Endothelial cell of umbilical vein (primary cell): ENCODE data around the gene ATP1B2.

Source experiments
- EZH2 ChIP-seq: IDR thresholded peaks from 2 replicates; pipeline ENCODE4 v1.6.1; 2012; ENCODE audit warnings: borderline replicate concordance, low read depth, mild to moderate bottlenecking, moderate library complexity, low read length, inconsistent platforms; ENCODE audit not compliant: severe bottlenecking
- GATA2 ChIP-seq: IDR thresholded peaks from 2 replicates; pipeline ENCODE4 v1.7.0; 2011; ENCODE audit warnings: low read depth, mild to moderate bottlenecking, moderate library complexity, mixed read lengths, low read length; ENCODE audit not compliant: insufficient read length, insufficient read depth
- JUN ChIP-seq: IDR thresholded peaks from 2 replicates; pipeline ENCODE4 v1.6.1; 2011; ENCODE audit warnings: borderline replicate concordance, low read depth; ENCODE audit not compliant: insufficient read length, insufficient read depth
- MYC ChIP-seq: IDR thresholded peaks from one replicate; pipeline ENCODE4 v1.6.1; 2011; ENCODE audit warnings: mild to moderate bottlenecking, low read depth, low read length
- POLR2A ChIP-seq: IDR thresholded peaks from 2 replicates; pipeline ENCODE4 v1.6.1; 2012; ENCODE audit warnings: low read depth, mild to moderate bottlenecking, control low read depth, low read length
- POLR2AphosphoS5 ChIP-seq: IDR thresholded peaks from 2 replicates; pipeline ENCODE4 v1.6.1; 2012; ENCODE audit warnings: low read depth, mild to moderate bottlenecking, control low read depth, low read length, moderate library complexity; ENCODE audit not compliant: insufficient read depth
- TF ChIP-seq, protein P1 (sequence below), 2 donors: IDR thresholded peaks; 1 replicate in 1 of 2; 2 replicates in 1 of 2; pipeline ENCODE4 v1.5.1; 2011; ENCODE audit warnings: low read length in 2 of 2, mild to moderate bottlenecking in 2 of 2, moderate library complexity in 2 of 2, control low read depth in 1 of 2, inconsistent platforms in 1 of 2, low read depth in 1 of 2; ENCODE audit not compliant: insufficient read depth in 1 of 2; ENCODE audit errors: extremely low read depth in 1 of 2
- TF ChIP-seq, protein P2 (sequence below): IDR thresholded peaks from 2 replicates; pipeline ENCODE4 v1.6.1; 2011; ENCODE audit not compliant: insufficient read depth, insufficient read length

DNA sequence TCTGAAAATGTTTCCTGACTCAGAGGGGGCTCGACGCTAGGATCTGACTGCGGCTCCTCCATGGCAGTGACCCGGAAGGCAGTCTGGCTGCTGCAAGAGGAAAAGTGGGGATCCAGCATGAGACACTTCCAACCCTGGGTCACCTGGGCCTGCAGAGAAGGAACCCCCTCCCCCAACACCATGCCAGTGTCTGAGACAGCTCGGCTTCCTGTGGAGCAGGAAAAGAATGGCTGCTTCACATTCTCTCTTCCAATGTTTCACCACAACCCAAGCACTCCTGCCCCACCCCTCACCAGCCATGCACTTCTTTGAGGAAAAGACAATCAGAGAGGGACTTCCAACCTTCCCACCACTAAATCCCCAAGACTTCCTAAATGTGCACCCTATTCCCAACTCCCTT, 25.8 kb downstream of the ATP1B2 start:
- TF ChIP-seq, protein P1, sequence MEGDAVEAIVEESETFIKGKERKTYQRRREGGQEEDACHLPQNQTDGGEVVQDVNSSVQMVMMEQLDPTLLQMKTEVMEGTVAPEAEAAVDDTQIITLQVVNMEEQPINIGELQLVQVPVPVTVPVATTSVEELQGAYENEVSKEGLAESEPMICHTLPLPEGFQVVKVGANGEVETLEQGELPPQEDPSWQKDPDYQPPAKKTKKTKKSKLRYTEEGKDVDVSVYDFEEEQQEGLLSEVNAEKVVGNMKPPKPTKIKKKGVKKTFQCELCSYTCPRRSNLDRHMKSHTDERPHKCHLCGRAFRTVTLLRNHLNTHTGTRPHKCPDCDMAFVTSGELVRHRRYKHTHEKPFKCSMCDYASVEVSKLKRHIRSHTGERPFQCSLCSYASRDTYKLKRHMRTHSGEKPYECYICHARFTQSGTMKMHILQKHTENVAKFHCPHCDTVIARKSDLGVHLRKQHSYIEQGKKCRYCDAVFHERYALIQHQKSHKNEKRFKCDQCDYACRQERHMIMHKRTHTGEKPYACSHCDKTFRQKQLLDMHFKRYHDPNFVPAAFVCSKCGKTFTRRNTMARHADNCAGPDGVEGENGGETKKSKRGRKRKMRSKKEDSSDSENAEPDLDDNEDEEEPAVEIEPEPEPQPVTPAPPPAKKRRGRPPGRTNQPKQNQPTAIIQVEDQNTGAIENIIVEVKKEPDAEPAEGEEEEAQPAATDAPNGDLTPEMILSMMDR (IDR thresholded peaks at IDR 0.05; ENCODE audit: extremely low read depth in 1 of 2, insufficient read depth in 1 of 2, low read depth in 1 of 2, low read length in 2 of 2) = no peak
- TF ChIP-seq POLR2A (no peak), EZH2 (no peak), POLR2AphosphoS5 (no peak), GATA2 (no peak), JUN (no peak), MYC (no peak)
- TF ChIP-seq, protein P2, sequence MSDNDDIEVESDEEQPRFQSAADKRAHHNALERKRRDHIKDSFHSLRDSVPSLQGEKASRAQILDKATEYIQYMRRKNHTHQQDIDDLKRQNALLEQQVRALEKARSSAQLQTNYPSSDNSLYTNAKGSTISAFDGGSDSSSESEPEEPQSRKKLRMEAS = no peak
